ENCODE measurements around the gene SMARCC1.

GRCh38 chr3:47712398-47712797, 69.3 kb downstream of the SMARCC1 start:
- no peak for TF ChIP-seq CTCF (IDR thresholded peaks at IDR 0.05; ENCODE audit: low read depth, low read length)
- TF ChIP-seq EZH2phosphoT487 (IDR thresholded peaks at IDR 0.05; ENCODE audit: low read depth): no peak

All from OCI-LY3 (cell line).